OCI-LY7 (cell line): Measurements from ENCODE around the gene USP24. TPM values are rescaled to one million over a fixed set of nuclear protein-coding genes. Genes with fewer than 3 reads are reported as not detected.

Experiments used
- BruUV-seq: library from RNA; stranded (reverse); fragments of 400-500 nt; replicated peaks from 2 replicates; lab custom pipeline; 2021; lab: Mats Ljungman, UMichigan
- CTCF ChIA-PET: fragments of 300-600 bp; sonication (Branson Sonifier 250); formaldehyde crosslinking; loops from one replicate; lab custom pipeline; 2022; ENCODE audit warnings: antibody characterized with exemption; ENCODE audit not compliant: unreplicated experiment; lab: Charles Lee
- POLR2A ChIA-PET: fragments of 300-600 bp; sonication (Branson Sonifier 250); formaldehyde crosslinking; loops from one replicate; lab custom pipeline; 2022; ENCODE audit warnings: antibody characterized with exemption; lab: Charles Lee
- DNase-seq: peaks from one replicate; pipeline ENCODE4 v3.0.0-alpha.2; 2015; ENCODE audit warnings: low spot score
- H2AFZ ChIP-seq: fragments of 200-600 bp; sonication (generic), shearing (Covaris generic); 2 replicates; pipeline ENCODE4 v1.6.1; 2014; ENCODE audit warnings: mild to moderate bottlenecking, antibody characterized with exemption, low read length, moderate library complexity
- H3K27ac ChIP-seq: fragments of 200-600 bp; sonication (generic); 2 replicates; pipeline ENCODE4 v1.5.1; 2014; ENCODE audit warnings: mixed run types, low read depth, mild to moderate bottlenecking, moderate library complexity, low read length, inconsistent platforms; ENCODE audit not compliant: poor library complexity, severe bottlenecking
- H3K36me3 ChIP-seq: fragments of 200-600 bp; sonication (generic); 2 replicates; pipeline ENCODE4 v1.6.1; 2014; ENCODE audit warnings: mild to moderate bottlenecking, antibody characterized with exemption, low read length, moderate library complexity, mixed read lengths; ENCODE audit not compliant: insufficient read depth
- H3K4me1 ChIP-seq: fragments of 200-600 bp; sonication (generic); 2 replicates; pipeline ENCODE4 v1.5.1; 2014; ENCODE audit warnings: mild to moderate bottlenecking, low read length; ENCODE audit not compliant: insufficient read depth, poor library complexity, severe bottlenecking
- H3K4me2 ChIP-seq: fragments of 200-600 bp; sonication (generic); 2 replicates; pipeline ENCODE4 v1.6.1; 2014; ENCODE audit warnings: mild to moderate bottlenecking, low read length
- H3K4me3 ChIP-seq: fragments of 200-600 bp; sonication (generic); 2 replicates; pipeline ENCODE4 v1.5.1; 2014; ENCODE audit warnings: mild to moderate bottlenecking, low read depth, low read length; ENCODE audit not compliant: poor library complexity, severe bottlenecking
- H3K79me2 ChIP-seq: fragments of 200-600 bp; sonication (generic); 2 replicates; pipeline ENCODE4 v1.6.1; 2016; ENCODE audit warnings: low read depth, mild to moderate bottlenecking, low read length, moderate library complexity, mixed read lengths; ENCODE audit not compliant: insufficient read depth
- H3K9me2 ChIP-seq: fragments of 200-600 bp; sonication (generic); 2 replicates; pipeline ENCODE4 v1.6.1; 2016; ENCODE audit warnings: mild to moderate bottlenecking, low read length, mixed read lengths; ENCODE audit not compliant: insufficient read depth
- H3K9me3 ChIP-seq: fragments of 200-600 bp; sonication (generic); 2 replicates; pipeline ENCODE4 v1.6.1; 2014; ENCODE audit warnings: mild to moderate bottlenecking, mixed run types, low read length, mixed read lengths
- H4K20me1 ChIP-seq: fragments of 200-600 bp; sonication (generic); 2 replicates; pipeline ENCODE4 v1.6.1; 2014; ENCODE audit warnings: mild to moderate bottlenecking, antibody characterized with exemption, low read length, moderate library complexity, mixed read lengths; ENCODE audit not compliant: insufficient read depth
- CTCF ChIP-seq: fragments of 200-600 bp; sonication (generic); conservative IDR thresholded peaks from 2 replicates; pipeline ENCODE4 v1.5.1; 2014; ENCODE audit warnings: mild to moderate bottlenecking, antibody characterized with exemption, low read length, moderate library complexity, mixed read lengths
- EZH2phosphoT487 ChIP-seq: fragments of 200-600 bp; sonication (generic); IDR thresholded peaks from 2 replicates; pipeline ENCODE4 v1.6.1; 2018; ENCODE audit warnings: low read depth, borderline replicate concordance, mild to moderate bottlenecking, mixed run types, antibody characterized with exemption, low read length, moderate library complexity, mixed read lengths
- intact Hi-C: fragments of 100-400 bp; cut with micrococcal nuclease; formaldehyde crosslinking; loops from one replicate; pipeline ENCODE4 v1.10.0; 2022; ENCODE audit not compliant: unreplicated experiment
- total RNA-seq, 2 experiments: library from RNA; depleted of rRNA in 1 of 2; stranded (reverse); fragments of >200 nt in 1 of 2; shearing (Covaris generic) in 1 of 2; gene quantifications; 2 replicates each; pipeline ENCODE4 v1.2.3, GENCODE V29; 2014 to 2022

The USP24 gene
- total RNA-seq, 2 experiments from 2014 or later: 35.1 to 46.3 TPM

- Histone ChIP-seq H4K20me1 (no peaks in the 10 kb centered on the region), H3K4me2 (no peak overlapping the region), H3K4me3 (no peak overlapping the region), H3K27ac (no peak overlapping the region), H2AFZ (no peak overlapping the region), H3K79me2 (no peaks in the 10 kb centered on the region), H3K9me3 (no peaks in the 10 kb centered on the region), H3K36me3 (peaks cover 10% of the 10 kb centered on the region; the same call in 1 of the 2 replicates), H3K9me2 (no peaks in the 10 kb centered on the region), H3K4me1 (peaks cover 9% of the 10 kb centered on the region)
- DNase-seq: no peak
- no TSS peak for BruUV-seq
- CTCF ChIA-PET: interaction anchor here (0.6 kb wide), 1 partner anchor 38 kb away, joined by 5 read pairs; no protein-coding TSS in a partner anchor
- no peak for TF ChIP-seq EZH2phosphoT487
- no peak for TF ChIP-seq CTCF
- POLR2A ChIA-PET: no interaction called here
- intact Hi-C loops: no loop called here
These were observed 152.2 kb downstream of the USP24 start for GRCh38 chr1:55062801-55063576.

- Histone ChIP-seq H3K9me3 (no peaks in the 10 kb centered on the region), H3K9me2 (no peaks in the 10 kb centered on the region), H3K4me2 (no peak overlapping the region), H3K4me1 (peaks cover 9% of the 10 kb centered on the region), H3K4me3 (no peak overlapping the region), H3K36me3 (peaks cover 4% of the 10 kb centered on the region; the same call in 1 of the 2 replicates), H4K20me1 (no peaks in the 10 kb centered on the region), H3K27ac (no peak overlapping the region), H2AFZ (no peak overlapping the region), H3K79me2 (no peaks in the 10 kb centered on the region)
- DNase-seq: no peak
- POLR2A ChIA-PET: no interaction called here
- CTCF ChIA-PET: no interaction called here
- no TSS peak for BruUV-seq
- intact Hi-C loops: no loop called here
- no peak for TF ChIP-seq EZH2phosphoT487
- TF ChIP-seq CTCF: no peak
These were observed 153.3 kb downstream of the USP24 start for GRCh38 chr1:55061706-55062321.
